ENCODE measurements around the gene FAM98B. TPM values are rescaled to one million over a fixed set of nuclear protein-coding genes. Genes with fewer than 3 reads are reported as not detected.

The FAM98B gene
- total RNA-seq, result 4.4 and 8.6 TPM in 2 replicates

DNA sequence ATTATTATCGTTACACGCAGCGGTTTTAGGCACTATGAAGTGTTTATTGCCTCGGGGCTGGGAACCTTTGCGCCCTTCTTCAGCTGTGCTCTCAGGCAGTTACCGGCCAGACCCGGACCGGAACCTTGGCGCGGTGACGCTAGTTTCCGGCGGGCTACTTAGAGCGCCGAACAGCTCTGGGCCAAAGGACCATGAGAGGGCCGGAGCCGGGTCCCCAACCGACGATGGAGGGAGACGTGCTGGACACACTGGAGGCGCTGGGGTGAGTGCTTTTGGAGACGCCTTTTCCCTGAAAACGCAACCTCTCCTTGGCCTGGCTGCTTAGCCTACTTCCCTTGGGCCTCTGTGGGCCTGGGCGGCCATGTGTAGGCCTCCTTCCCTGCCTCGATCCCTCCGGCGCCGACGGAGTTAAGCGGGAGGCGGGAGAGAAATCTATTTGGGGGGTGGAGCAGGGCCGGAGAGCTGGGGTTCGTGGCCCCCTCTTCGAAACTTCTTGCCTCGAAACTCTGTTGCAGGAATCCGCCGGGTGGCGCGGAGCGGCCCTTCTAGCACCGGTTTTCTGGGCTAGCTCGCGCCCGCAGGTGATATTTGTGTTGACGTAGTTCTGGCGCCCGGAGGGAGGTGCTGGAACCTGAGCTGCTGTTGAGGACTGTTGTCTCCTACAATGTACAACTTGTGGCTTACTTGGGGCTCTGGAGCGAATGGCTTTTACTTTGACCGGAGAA, at the start of gene FAM98B:
Gene FAM98B (plus strand): TSS at position 157 of the 725 bp plus-strand sequence. CDS start 35 bp downstream, at position 192.

Other genes starting within 250 kb of the FAM98B start
- 8.1 and 23.5 TPM in 2 replicates for gene SPRED1, start 201.3 kb upstream of the FAM98B start, total RNA-seq
- under 0.01 and 0.57 TPM in 2 replicates for gene RASGRP1, start 110.7 kb downstream of the FAM98B start, total RNA-seq

Data from bladder microvascular endothelial cell (primary cell).